DND-41 (cell line): ENCODE data around the gene PIGQ.

Experiments
- EZH2 ChIP-seq: IDR thresholded peaks from 3 replicates; pipeline ENCODE4 v1.6.1; 2012; ENCODE audit warnings: borderline replicate concordance, low read depth, mild to moderate bottlenecking, moderate library complexity, low read length, inconsistent platforms; ENCODE audit not compliant: severe bottlenecking
- TF ChIP-seq, protein P1 (sequence below): IDR thresholded peaks from 2 replicates; pipeline ENCODE4 v1.5.1; 2012; ENCODE audit warnings: borderline replicate concordance, low read length, moderate library complexity, mild to moderate bottlenecking; ENCODE audit not compliant: poor library complexity, severe bottlenecking; ENCODE audit errors: extremely low read depth

GRCh38 chr16:536746-537145, 33.0 kb upstream of the PIGQ start:
- no peak for TF ChIP-seq EZH2
- TF ChIP-seq, protein P1, sequence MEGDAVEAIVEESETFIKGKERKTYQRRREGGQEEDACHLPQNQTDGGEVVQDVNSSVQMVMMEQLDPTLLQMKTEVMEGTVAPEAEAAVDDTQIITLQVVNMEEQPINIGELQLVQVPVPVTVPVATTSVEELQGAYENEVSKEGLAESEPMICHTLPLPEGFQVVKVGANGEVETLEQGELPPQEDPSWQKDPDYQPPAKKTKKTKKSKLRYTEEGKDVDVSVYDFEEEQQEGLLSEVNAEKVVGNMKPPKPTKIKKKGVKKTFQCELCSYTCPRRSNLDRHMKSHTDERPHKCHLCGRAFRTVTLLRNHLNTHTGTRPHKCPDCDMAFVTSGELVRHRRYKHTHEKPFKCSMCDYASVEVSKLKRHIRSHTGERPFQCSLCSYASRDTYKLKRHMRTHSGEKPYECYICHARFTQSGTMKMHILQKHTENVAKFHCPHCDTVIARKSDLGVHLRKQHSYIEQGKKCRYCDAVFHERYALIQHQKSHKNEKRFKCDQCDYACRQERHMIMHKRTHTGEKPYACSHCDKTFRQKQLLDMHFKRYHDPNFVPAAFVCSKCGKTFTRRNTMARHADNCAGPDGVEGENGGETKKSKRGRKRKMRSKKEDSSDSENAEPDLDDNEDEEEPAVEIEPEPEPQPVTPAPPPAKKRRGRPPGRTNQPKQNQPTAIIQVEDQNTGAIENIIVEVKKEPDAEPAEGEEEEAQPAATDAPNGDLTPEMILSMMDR = no peak
